Kidney capillary endothelial cell (primary cell): ENCODE measurements around the gene RXRG.

Experiments used
- DNase-seq: peaks from one replicate; pipeline ENCODE4 v3.0.0-alpha.2; 2018; ENCODE audit warnings: low spot score

Gene RXRG

GRCh38 chr1:165449131-165449530 lies 4.2 kb upstream of the RXRG start:
- DNase-seq, result no peak

DNA sequence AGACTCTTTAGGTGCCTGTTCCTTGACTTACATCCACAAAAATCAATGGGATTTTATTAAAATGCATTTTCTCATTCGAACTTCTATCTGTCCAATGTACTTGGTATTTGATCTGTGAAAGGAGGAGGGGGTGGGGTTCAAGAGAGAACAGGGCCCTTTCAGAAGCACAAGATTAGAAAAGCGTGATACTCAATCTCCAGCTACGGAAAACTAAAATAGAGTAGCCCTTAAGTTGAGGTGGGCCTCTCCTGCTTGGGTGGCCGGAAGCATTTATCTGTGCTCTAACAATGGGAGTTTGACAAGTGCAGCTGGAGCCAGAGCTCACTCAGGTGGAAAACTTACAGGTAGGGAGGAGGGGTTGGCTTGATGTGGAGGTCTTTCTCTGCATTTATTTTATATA lies 462 bp upstream of the RXRG start:
- no peak for DNase-seq

DNA sequence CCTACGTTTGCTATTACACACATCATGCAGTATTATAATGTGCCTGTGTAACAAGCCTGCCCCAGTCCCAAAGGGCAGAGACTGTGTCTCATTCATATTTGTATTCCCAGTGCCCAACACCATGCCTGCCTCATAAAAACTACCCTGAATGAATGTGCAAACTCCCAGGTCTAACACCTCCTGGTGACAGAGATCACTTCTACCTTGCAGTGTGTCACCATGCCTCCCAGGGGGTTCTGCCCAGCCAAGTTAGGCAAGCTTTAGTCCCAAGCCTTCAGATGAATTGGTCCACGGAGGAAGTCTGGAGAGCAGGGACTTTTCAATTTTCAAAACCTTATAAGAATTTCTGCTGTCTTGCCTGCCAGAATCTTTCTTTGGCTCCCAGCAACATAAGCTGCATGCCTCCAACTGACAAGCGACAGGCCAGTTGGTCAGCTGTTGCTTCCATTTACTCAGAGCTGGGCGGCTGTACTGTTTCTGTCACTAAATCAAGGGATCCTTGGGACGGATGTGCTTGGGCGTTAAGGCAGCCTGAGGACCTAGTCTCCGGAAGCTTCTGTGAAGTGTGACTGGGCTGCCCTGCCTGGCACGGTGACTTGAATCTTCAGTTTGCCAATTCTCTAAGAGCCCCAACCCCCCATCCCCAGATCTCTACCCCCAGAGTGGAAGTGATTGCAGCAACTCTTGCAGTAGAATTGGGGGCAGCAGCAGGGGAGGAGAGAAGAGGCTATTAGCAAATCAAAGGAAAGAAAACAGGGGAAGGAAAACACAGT lies 1.2 kb downstream of the RXRG start:
- DNase-seq, result peak; percentile 18

DNA sequence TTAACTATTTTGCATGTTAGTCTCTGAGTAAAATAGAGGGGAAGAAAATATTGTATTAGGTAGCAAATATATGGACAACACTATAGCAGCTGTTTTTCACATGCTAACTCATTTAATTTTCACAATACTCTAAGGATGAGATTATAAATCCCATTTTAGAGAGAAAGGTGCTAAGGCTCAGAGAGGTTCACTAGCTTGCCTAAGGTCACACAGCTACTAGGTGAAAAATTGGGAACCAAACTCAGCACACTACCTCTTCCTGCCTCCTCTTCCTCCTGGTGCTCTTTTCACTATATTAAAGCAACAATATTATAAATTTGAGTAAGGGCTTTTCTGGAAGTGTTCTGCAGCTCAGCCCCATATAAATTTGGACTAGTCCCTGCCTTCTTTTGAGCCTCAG lies 2.3 kb downstream of the RXRG start:
- DNase-seq, result no peak

GRCh38 chr1:165442053-165442452 lies 2.9 kb downstream of the RXRG start:
- DNase-seq, result no peak

GRCh38 chr1:165441166-165441880 lies 3.6 kb downstream of the RXRG start:
- DNase-seq, result no peak

GRCh38 chr1:165439330-165439729 lies 5.6 kb downstream of the RXRG start:
- no peak for DNase-seq

GRCh38 chr1:165436994-165437393 lies 7.9 kb downstream of the RXRG start:
- no peak for DNase-seq

DNA sequence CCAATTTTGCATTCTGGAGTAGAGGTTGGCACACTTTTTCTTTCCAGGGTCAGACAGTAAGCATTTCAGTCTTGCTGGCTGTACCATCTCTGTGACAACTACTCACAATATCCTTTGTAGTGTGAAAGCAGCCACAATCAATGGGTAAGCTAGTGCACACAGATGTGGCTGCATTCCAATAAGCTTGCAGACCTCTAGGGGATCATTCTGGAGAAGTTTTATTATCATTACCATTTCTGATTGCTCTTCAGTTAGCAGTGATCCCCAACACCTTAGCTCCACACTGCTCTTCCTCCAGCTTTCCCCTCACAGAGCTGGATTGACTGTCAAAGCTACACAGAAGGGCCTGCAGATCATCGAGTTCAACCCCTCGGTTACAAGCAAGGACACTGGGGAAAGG lies 9.1 kb downstream of the RXRG start:
- DNase-seq, result no peak

DNA sequence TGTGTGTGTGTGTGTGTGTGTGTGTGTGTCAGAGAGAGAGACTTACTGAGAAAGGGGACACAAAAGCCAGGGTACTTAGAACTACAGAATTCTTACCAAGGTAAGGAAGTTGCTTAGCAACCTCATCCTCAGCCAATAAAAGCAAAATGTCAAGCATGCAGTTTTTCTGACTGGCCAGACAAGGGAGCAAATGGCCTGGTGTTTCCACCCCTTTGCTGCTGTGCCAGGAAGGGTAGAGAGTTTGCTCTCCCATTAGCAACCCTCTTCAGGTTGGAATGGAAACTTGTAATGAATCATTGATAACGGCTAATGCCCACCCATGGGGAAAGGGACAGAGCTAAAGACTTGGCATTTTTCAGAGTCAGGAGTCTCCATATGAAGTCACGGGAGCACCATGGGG lies 10.6 kb downstream of the RXRG start:
- DNase-seq, result no peak

GRCh38 chr1:165431079-165431478 lies 13.8 kb downstream of the RXRG start:
- DNase-seq, result no peak

- peak; percentile 50 for DNase-seq
These were observed 18.2 kb downstream of the RXRG start for GRCh38 chr1:165426745-165427144.

DNA sequence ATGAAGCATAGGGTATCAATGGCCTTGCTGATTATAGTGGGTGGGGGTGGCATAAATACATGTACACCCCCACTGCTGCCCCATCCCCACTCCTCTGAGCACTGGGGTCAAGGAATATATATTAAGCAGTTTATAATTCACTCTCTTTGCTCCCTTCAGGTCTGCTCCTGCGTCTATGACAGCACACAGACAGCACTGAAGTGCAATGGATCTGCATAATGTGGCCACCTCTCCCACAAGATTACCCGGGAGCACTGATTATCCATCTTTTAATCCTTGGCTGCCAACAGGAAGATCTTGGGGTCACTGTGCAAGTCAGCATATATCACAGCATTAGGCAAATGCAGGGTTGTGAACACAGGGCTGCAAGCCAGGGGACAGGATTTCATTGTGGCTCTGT lies 19.3 kb downstream of the RXRG start:
- no peak for DNase-seq

GRCh38 chr1:165424454-165425216 lies 20.3 kb downstream of the RXRG start:
- DNase-seq, result no peak

GRCh38 chr1:165423136-165423535 lies 21.8 kb downstream of the RXRG start:
- no peak for DNase-seq

GRCh38 chr1:165420655-165421054 lies 24.3 kb downstream of the RXRG start:
- no peak for DNase-seq

- DNase-seq, result no peak
These were observed 25.1 kb downstream of the RXRG start for GRCh38 chr1:165419839-165420238.

DNA sequence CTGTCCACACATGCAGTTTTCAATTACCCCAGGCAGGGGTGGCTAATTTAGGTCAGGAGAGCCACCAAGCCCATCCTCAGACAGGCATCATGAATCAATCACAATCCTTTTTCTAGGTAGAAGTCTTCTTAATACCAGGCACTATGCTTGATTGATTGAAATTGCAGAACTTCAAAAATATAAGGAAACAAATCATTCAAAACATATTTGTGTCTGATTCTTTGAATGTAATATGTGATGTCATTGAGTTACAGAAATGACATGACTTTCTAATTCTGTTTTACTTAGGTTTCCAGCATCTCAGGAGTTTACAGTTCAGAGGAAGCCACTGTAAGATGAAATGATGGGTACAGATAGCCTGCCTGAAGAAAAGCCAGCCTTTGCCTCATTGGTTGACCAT lies 26.7 kb downstream of the RXRG start:
- no peak for DNase-seq

GRCh38 chr1:165416876-165417275 lies 28.1 kb downstream of the RXRG start:
- no peak for DNase-seq

DNA sequence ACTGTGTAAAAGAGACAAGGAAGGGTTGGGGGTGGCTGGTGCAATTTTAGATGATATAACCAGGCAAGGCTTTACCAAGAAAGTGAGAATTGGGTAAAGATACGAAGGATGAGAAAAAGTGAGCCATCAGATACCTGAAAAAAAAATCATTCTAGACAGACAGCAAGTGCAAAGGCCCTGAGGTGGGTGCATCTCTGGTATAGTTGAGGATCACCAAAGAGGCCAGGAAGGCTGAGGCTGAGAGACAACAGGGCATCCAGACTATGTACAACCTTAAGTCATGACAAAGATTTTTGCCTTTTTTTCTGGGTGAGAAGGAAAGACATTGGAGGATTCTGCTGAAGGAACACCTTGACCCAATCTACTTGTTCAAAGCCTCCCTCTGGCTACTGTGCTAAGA lies 29.9 kb downstream of the RXRG start:
- no peak for DNase-seq

DNA sequence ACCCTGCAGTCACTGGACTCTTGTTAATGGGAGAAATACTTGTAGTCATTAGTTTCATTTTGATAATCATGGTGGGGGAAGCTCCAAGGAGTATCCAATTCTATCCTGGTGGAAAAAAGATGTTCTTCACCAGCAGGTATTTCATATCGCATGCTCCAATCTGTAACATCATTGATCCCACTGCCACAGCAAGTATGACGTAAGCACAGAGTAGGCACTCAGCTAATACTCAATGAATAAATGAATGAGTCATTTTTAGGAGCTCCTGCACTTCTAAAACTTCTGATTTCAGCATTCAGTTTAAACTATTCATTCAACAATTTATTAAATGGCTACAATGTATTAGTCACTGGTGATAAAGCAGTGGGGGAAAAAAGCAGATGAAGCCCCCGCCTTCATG lies 30.3 kb downstream of the RXRG start:
- DNase-seq, result no peak

GRCh38 chr1:165411396-165411795 lies 33.5 kb downstream of the RXRG start:
- DNase-seq, result no peak
